HEK293T (cell line): ENCODE data around the gene IL17RE.

Experiments used
- ARNT ChIP-seq: fragments of 450-650 bp; IDR thresholded peaks from 2 replicates; pipeline ENCODE4 v1.6.1; 2017; ENCODE audit warnings: mild to moderate bottlenecking
- BHLHE40 ChIP-seq: fragments of 450-650 bp; IDR thresholded peaks from 2 replicates; pipeline ENCODE4 v1.6.1; 2016; ENCODE audit warnings: mild to moderate bottlenecking, moderate library complexity, borderline replicate concordance
- ELF4 ChIP-seq: fragments of 450-650 bp; IDR thresholded peaks from 2 replicates; pipeline ENCODE4 v1.6.1; 2017; ENCODE audit warnings: antibody characterized with exemption
- FOXK2 ChIP-seq: fragments of 450-650 bp; IDR thresholded peaks from 2 replicates; pipeline ENCODE4 v1.6.1; 2016; ENCODE audit warnings: mild to moderate bottlenecking
- HDGF ChIP-seq: fragments of 450-650 bp; IDR thresholded peaks from 2 replicates; pipeline ENCODE4 v1.6.1; 2017; ENCODE audit warnings: antibody characterized with exemption, borderline replicate concordance
- LEF1 ChIP-seq: fragments of 450-650 bp; IDR thresholded peaks from 2 replicates; pipeline ENCODE4 v1.6.1; 2017; ENCODE audit warnings: mild to moderate bottlenecking, borderline replicate concordance
- PKNOX1 ChIP-seq: fragments of 450-650 bp; IDR thresholded peaks from 2 replicates; pipeline ENCODE4 v1.6.1; 2016
- SP1 ChIP-seq: fragments of 450-650 bp; IDR thresholded peaks from 2 replicates; pipeline ENCODE4 v1.6.1; 2017
- SUZ12 ChIP-seq: fragments of 450-650 bp; IDR thresholded peaks from 2 replicates; pipeline ENCODE4 v1.6.1; 2016; ENCODE audit warnings: mild to moderate bottlenecking
- TARDBP ChIP-seq: fragments of 450-650 bp; IDR thresholded peaks from 2 replicates; pipeline ENCODE4 v1.6.1; 2016
- ZNF384 ChIP-seq: fragments of 450-650 bp; IDR thresholded peaks from 2 replicates; pipeline ENCODE4 v1.6.1; 2016

- TF ChIP-seq ZNF384, result no peak
- TF ChIP-seq ARNT, result no peak
- TF ChIP-seq FOXK2, result no peak
- TF ChIP-seq TARDBP, result no peak
- TF ChIP-seq SUZ12, result no peak
- TF ChIP-seq HDGF, result no peak
- no peak for TF ChIP-seq BHLHE40
- no peak for TF ChIP-seq SP1
- no peak for TF ChIP-seq ELF4
- no peak for TF ChIP-seq PKNOX1
- TF ChIP-seq LEF1, result no peak
Measured at GRCh38 chr3:9951126-9951525, 48.5 kb downstream of the IL17RE start.
